NT2/D1 (cell line): ENCODE results near the gene SPECC1L.

Experiments
- SUZ12 ChIP-seq: IDR thresholded peaks from 2 replicates; pipeline ENCODE4 v1.6.1; 2011; ENCODE audit not compliant: insufficient read length, insufficient read depth; ENCODE audit errors: extremely low read depth
- ZNF274 ChIP-seq: IDR thresholded peaks from 2 replicates; pipeline ENCODE4 v1.6.1; 2011; ENCODE audit warnings: mild to moderate bottlenecking, low read depth, low read length

DNA sequence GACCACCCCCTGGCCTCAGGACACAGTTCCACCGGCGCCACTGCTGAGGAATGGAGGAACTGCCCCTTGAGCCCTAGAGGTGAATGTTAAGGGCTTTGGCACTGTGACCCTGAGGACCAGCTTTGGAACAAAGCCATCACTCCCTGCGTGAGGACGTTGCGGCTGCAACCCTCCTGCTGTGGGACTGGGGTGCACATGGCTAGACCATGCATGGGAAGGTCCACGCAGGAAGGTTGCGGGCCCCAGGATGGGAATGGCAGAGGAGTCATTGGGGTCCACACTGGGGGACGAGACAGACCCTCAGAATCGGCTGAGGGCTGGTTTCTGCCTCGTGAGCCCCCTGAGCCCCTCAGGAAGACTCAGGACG is 150.3 kb downstream of the SPECC1L start:
- TF ChIP-seq SUZ12: no peak
- TF ChIP-seq ZNF274: no peak
